GM23338 (cell line): Measurements from ENCODE around the gene CAPN10.

ENCODE experiments used
- CREB1 ChIP-seq: fragments of 250-450 bp; sonication (Bioruptor Pico); IDR thresholded peaks from 2 replicates; pipeline ENCODE4 v1.5.0; 2020; ENCODE audit warnings: low read depth, mild to moderate bottlenecking, moderate library complexity
- CTCF ChIP-seq, 2 experiments: fragments of 200-600 bp in 1 of 2; sonication (generic) in 1 of 2; conservative IDR thresholded peaks; 2 replicates each; pipeline versions ENCODE4 v1.5.1 to v1.6.1; 2016 to 2017; ENCODE audit warnings: antibody characterized with exemption in 2 of 2, low read depth in 2 of 2, mild to moderate bottlenecking in 2 of 2, moderate library complexity in 1 of 2
- ETS1 ChIP-seq: IDR thresholded peaks from 2 replicates; pipeline ENCODE4 v1.6.1; 2016; ENCODE audit warnings: antibody characterized with exemption
- EZH2 ChIP-seq: fragments of 200-600 bp; sonication (generic); IDR thresholded peaks from one replicate; pipeline ENCODE4 v1.8.0; 2017; ENCODE audit warnings: antibody characterized with exemption, mild to moderate bottlenecking, low read depth; ENCODE audit not compliant: unreplicated experiment
- EZH2phosphoT487 ChIP-seq: fragments of 200-600 bp; sonication (generic); IDR thresholded peaks from one replicate; pipeline ENCODE4 v1.8.1; 2018; ENCODE audit warnings: antibody characterized with exemption; ENCODE audit not compliant: unreplicated experiment
- JUNB ChIP-seq: IDR thresholded peaks from one replicate; pipeline ENCODE4 v1.6.1; 2016; ENCODE audit warnings: antibody characterized with exemption; ENCODE audit not compliant: unreplicated experiment
- NANOG ChIP-seq: IDR thresholded peaks from 2 replicates; pipeline ENCODE4 v1.6.1; 2016; ENCODE audit warnings: antibody characterized with exemption, borderline replicate concordance
- POLR2AphosphoS5 ChIP-seq: IDR thresholded peaks from 2 replicates; pipeline ENCODE4 v1.6.1; 2016; ENCODE audit warnings: antibody characterized with exemption, low read depth
- REST ChIP-seq: IDR thresholded peaks from one replicate; pipeline ENCODE4 v1.6.1; 2018; ENCODE audit warnings: antibody characterized with exemption; ENCODE audit not compliant: unreplicated experiment
- STAT1 ChIP-seq: IDR thresholded peaks from one replicate; pipeline ENCODE4 v1.6.1; 2016; ENCODE audit warnings: antibody characterized with exemption; ENCODE audit not compliant: unreplicated experiment

- TF ChIP-seq CTCF (conservative IDR thresholded peaks at IDR 0.05; ENCODE audit: low read depth in 2 of 2): no peak
- no peak for TF ChIP-seq EZH2
- no peak for TF ChIP-seq REST
- TF ChIP-seq POLR2AphosphoS5: no peak
- no peak for TF ChIP-seq JUNB
- TF ChIP-seq CREB1 (CRISPR knock-in tag): no peak
- TF ChIP-seq EZH2phosphoT487: no peak
- TF ChIP-seq NANOG: no peak
- no peak for TF ChIP-seq STAT1
- no peak for TF ChIP-seq ETS1
Measured at GRCh38 chr2:240638512-240639160, 52.1 kb downstream of the CAPN10 start.
